PC-9 (cell line): ENCODE results near the gene RGS9. TPM values are rescaled to one million over a fixed set of nuclear protein-coding genes. Genes with fewer than 3 reads are reported as not detected.
A peak's percentile ranks its signal among the peaks of the same experiment; 100 is the strongest.

Source experiments
- BruUV-seq: library from RNA; stranded (reverse); fragments of 400-500 nt; replicated peaks from 2 replicates; lab custom pipeline; 2021; lab: Mats Ljungman, UMichigan
- CTCF ChIA-PET: fragments of 300-600 bp; sonication (Branson Sonifier 250); formaldehyde crosslinking; loops from one replicate; lab custom pipeline; 2022; ENCODE audit warnings: antibody characterized with exemption; lab: Charles Lee
- POLR2A ChIA-PET: fragments of 300-600 bp; sonication (Branson Sonifier 250); formaldehyde crosslinking; loops from one replicate; lab custom pipeline; 2022; ENCODE audit warnings: antibody characterized with exemption; ENCODE audit not compliant: unreplicated experiment; lab: Charles Lee
- DNase-seq, 2 experiments: peaks; one replicate each; pipeline versions ENCODE4 v3.0.0 to v3.0.0-alpha.2; 2015 to 2022; ENCODE audit warnings: mixed read lengths in 1 of 2
- H2AFZ ChIP-seq: fragments of 200-600 bp; sonication (generic); 2 replicates; pipeline ENCODE4 v1.8.1; 2017; ENCODE audit warnings: antibody characterized with exemption
- H3F3A ChIP-seq: fragments of 200-600 bp; sonication (generic); 2 replicates; pipeline ENCODE4 v1.8.1; 2017; ENCODE audit warnings: antibody characterized with exemption, mild to moderate bottlenecking, low read depth; ENCODE audit not compliant: insufficient read depth
- H3K27ac ChIP-seq: fragments of 200-600 bp; sonication (generic); 2 replicates; pipeline ENCODE4 v1.6.1; 2016; ENCODE audit warnings: mixed run types
- H3K27me3 ChIP-seq: fragments of 200-600 bp; sonication (generic); 2 replicates; pipeline ENCODE4 v1.6.1; 2016; ENCODE audit warnings: low read depth, mixed run types; ENCODE audit not compliant: insufficient read depth
- H3K36me3 ChIP-seq: fragments of 200-600 bp; sonication (generic); 2 replicates; pipeline ENCODE4 v1.6.1; 2016; ENCODE audit warnings: low read depth, mixed run types
- H3K4me1 ChIP-seq: fragments of 200-600 bp; sonication (generic); replicated peaks from 2 replicates; pipeline ENCODE4 v1.6.1; 2016; ENCODE audit warnings: mixed run types; ENCODE audit not compliant: insufficient read depth
- H3K4me2 ChIP-seq: fragments of 200-600 bp; sonication (generic); 2 replicates; pipeline ENCODE4 v1.6.1; 2017; ENCODE audit warnings: mixed run types
- H3K4me3 ChIP-seq: fragments of 200-600 bp; sonication (generic); 2 replicates; pipeline ENCODE4 v1.6.1; 2016; ENCODE audit warnings: mixed run types
- H3K79me2 ChIP-seq: fragments of 200-600 bp; sonication (generic); 2 replicates; pipeline ENCODE4 v1.6.1; 2017; ENCODE audit warnings: low read depth, mixed run types
- H3K9me2 ChIP-seq: fragments of 200-600 bp; sonication (generic); 2 replicates; pipeline ENCODE4 v1.8.1; 2017; ENCODE audit warnings: mild to moderate bottlenecking; ENCODE audit not compliant: insufficient read depth
- H3K9me3 ChIP-seq: fragments of 200-600 bp; sonication (generic); 2 replicates; pipeline ENCODE4 v1.8.1; 2016; ENCODE audit warnings: low read depth; ENCODE audit not compliant: insufficient read depth
- H4K20me1 ChIP-seq: fragments of 200-600 bp; sonication (generic); 2 replicates; pipeline ENCODE4 v1.8.1; 2017; ENCODE audit not compliant: insufficient read depth
- CTCF ChIP-seq: fragments of 200-600 bp; sonication (generic); conservative IDR thresholded peaks from 2 replicates; pipeline ENCODE4 v1.6.1; 2017; ENCODE audit warnings: mixed run types, antibody characterized with exemption, mild to moderate bottlenecking, moderate library complexity
- EZH2 ChIP-seq: fragments of 200-600 bp; sonication (generic); IDR thresholded peaks from 2 replicates; pipeline ENCODE4 v1.8.0; 2017; ENCODE audit warnings: antibody characterized with exemption, low read depth
- intact Hi-C: fragments of 100-400 bp; cut with micrococcal nuclease; formaldehyde crosslinking; loops from one replicate; pipeline ENCODE4 v1.10.0; 2022; ENCODE audit not compliant: unreplicated experiment
- total RNA-seq: library from RNA; stranded (reverse); gene quantifications from 2 replicates; pipeline ENCODE4 v1.2.3, GENCODE V29; 2021

The RGS9 gene
- total RNA-seq, 1 experiment from 2014 or later: 6.1 TPM

GRCh38 chr17:65142247-65142646 lies 5.1 kb downstream of the RGS9 start:
- Histone ChIP-seq H3K36me3 (no peaks in the 10 kb centered on the region), H3K4me3 (no peak overlapping the region), H3K9me2 (no peaks in the 10 kb centered on the region), H3K79me2 (no peaks in the 10 kb centered on the region), H3K9me3 (no peaks in the 10 kb centered on the region), H3K27me3 (peaks cover 10% of the 10 kb centered on the region; the same call in 1 of the 2 replicates), H4K20me1 (no peaks in the 10 kb centered on the region), H2AFZ (no peak overlapping the region), H3K4me1 (peaks cover 6% of the 10 kb centered on the region; the same call in 1 of the 2 replicates), H3K4me2 (no peak overlapping the region), H3F3A (no peaks in the 10 kb centered on the region), H3K27ac (no peak overlapping the region)
- POLR2A ChIA-PET: no interaction called here
- intact Hi-C loops: no loop called here
- CTCF ChIA-PET: interaction anchor here (0.8 kb wide), 1 partner anchor 39 kb away, joined by 11 read pairs; no protein-coding TSS in a partner anchor
- DNase-seq: no peak
- no peak for TF ChIP-seq EZH2
- TF ChIP-seq CTCF: no peak
- no TSS peak for BruUV-seq

GRCh38 chr17:65143889-65144604 lies 6.9 kb downstream of the RGS9 start:
- Histone ChIP-seq H3K9me2 (no peaks in the 10 kb centered on the region), H2AFZ (no peak overlapping the region), H3K4me3 (no peak overlapping the region), H3K36me3 (no peaks in the 10 kb centered on the region), H4K20me1 (no peaks in the 10 kb centered on the region), H3K27ac (no peak overlapping the region), H3K4me1 (no peaks in the 10 kb centered on the region), H3K4me2 (no peak overlapping the region), H3K27me3 (peaks cover 3% of the 10 kb centered on the region; the same call in 1 of the 2 replicates), H3K9me3 (no peaks in the 10 kb centered on the region), H3F3A (no peaks in the 10 kb centered on the region), H3K79me2 (no peaks in the 10 kb centered on the region)
- ChIA-PET CTCF (interaction anchor here (0.7 kb wide), 1 partner anchor 127 kb away, joined by 4 read pairs; no protein-coding TSS in a partner anchor), POLR2A (no interaction called here)
- TF ChIP-seq CTCF: no peak
- no TSS peak for BruUV-seq
- DNase-seq: peak in 1 of 2 experiments; percentile 11
- intact Hi-C loops: no loop called here

- H3K9me3 ChIP-seq: no peaks in the 10 kb centered on the region
- ChIA-PET POLR2A (no interaction called here), CTCF (no interaction called here)
- no peak for DNase-seq
- no peaks in the 10 kb centered on the region for H4K20me1 ChIP-seq
- no peak overlapping the region for H3K4me2 ChIP-seq
- H3K27me3 ChIP-seq: peaks cover 3% of the 10 kb centered on the region; the same call in 1 of the 2 replicates
- H3K4me3 ChIP-seq: no peak overlapping the region
- no peaks in the 10 kb centered on the region for H3F3A ChIP-seq
- H3K9me2 ChIP-seq: no peaks in the 10 kb centered on the region
- no peak for TF ChIP-seq EZH2
- no peak for TF ChIP-seq CTCF
- H2AFZ ChIP-seq: no peak overlapping the region
- no peaks in the 10 kb centered on the region for H3K4me1 ChIP-seq
- intact Hi-C loops: no loop called here
- no peak overlapping the region for H3K27ac ChIP-seq
- BruUV-seq: no TSS peak
- no peaks in the 10 kb centered on the region for H3K36me3 ChIP-seq
- no peaks in the 10 kb centered on the region for H3K79me2 ChIP-seq
Observed at GRCh38 chr17:65145743-65146142, 8.6 kb downstream of the RGS9 start.
